ENCODE data around the gene PRKG1. TPM values are rescaled to one million over a fixed set of nuclear protein-coding genes. Genes with fewer than 3 reads are reported as not detected.

Gene PRKG1
- 1.1 TPM for polyA plus RNA-seq (2012; ENCODE audit: insufficient read length, low read depth)

DNA sequence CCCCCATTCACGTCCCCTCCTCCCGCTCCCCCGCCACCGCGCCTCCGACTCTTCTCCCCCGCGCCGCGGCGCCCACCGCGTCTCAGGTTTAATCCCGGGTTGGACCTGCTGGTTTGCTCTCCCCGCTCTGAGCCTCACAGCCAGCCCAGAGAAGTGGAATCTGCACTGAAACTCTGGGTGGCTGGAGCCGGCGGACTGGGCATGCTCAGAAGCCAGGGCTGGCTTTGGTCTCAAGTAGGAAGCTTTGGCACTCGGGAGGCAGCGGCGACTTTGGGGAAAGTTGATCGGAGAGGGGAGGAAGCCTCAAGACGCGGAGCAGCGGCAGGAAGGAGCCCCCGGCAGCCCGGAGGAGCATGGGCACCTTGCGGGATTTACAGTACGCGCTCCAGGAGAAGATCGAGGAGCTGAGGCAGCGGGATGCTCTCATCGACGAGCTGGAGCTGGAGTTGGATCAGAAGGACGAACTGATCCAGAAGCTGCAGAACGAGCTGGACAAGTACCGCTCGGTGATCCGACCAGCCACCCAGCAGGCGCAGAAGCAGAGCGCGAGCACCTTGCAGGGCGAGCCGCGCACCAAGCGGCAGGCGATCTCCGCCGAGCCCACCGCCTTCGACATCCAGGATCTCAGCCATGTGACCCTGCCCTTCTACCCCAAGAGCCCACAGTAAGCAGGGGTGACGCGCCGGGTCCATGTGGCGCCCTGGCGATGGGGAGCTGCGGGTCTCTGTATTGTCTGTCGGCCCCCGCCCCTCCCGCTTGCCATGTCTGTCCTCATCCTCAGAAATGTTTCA lies at the start of gene PRKG1:
Gene PRKG1 (plus strand): TSS at position 250 of the 791 bp plus-strand sequence.
- TF ChIP-seq FOXP2 (optimal IDR thresholded peaks at IDR 0.05; ENCODE audit: borderline replicate concordance, extremely low read depth, extremely low read length, insufficient read depth) = no peak
- no peak for TF ChIP-seq TAF1 (IDR thresholded peaks at IDR 0.05; ENCODE audit: borderline replicate concordance, insufficient read depth, low read length)
- TF ChIP-seq SIN3A (IDR thresholded peaks at IDR 0.05; ENCODE audit: borderline replicate concordance, insufficient read depth, low read length) = no peak
- TF ChIP-seq REST (IDR thresholded peaks at IDR 0.05; ENCODE audit: insufficient read depth in 1 of 2, low read depth in 2 of 2, low read length in 2 of 2) = no peak
- no peak for TF ChIP-seq POLR2AphosphoS5 (IDR thresholded peaks at IDR 0.05; ENCODE audit: low read depth, low read length)

- TF ChIP-seq REST (IDR thresholded peaks at IDR 0.05; ENCODE audit: insufficient read depth in 1 of 2, low read depth in 2 of 2, low read length in 2 of 2) = no peak
- no peak for TF ChIP-seq SIN3A (IDR thresholded peaks at IDR 0.05; ENCODE audit: borderline replicate concordance, insufficient read depth, low read length)
- no peak for TF ChIP-seq FOXP2 (optimal IDR thresholded peaks at IDR 0.05; ENCODE audit: borderline replicate concordance, extremely low read depth, extremely low read length, insufficient read depth)
- no peak for TF ChIP-seq POLR2AphosphoS5 (IDR thresholded peaks at IDR 0.05; ENCODE audit: low read depth, low read length)
- no peak for TF ChIP-seq TAF1 (IDR thresholded peaks at IDR 0.05; ENCODE audit: borderline replicate concordance, insufficient read depth, low read length)
Observed at GRCh38 chr10:51028420-51028819, 45.9 kb upstream of the PRKG1 start.

- TF ChIP-seq FOXP2 (optimal IDR thresholded peaks at IDR 0.05; ENCODE audit: borderline replicate concordance, extremely low read depth, extremely low read length, insufficient read depth) = no peak
- TF ChIP-seq POLR2AphosphoS5 (IDR thresholded peaks at IDR 0.05; ENCODE audit: low read depth, low read length) = no peak
- TF ChIP-seq TAF1 (IDR thresholded peaks at IDR 0.05; ENCODE audit: borderline replicate concordance, insufficient read depth, low read length) = no peak
- no peak for TF ChIP-seq SIN3A (IDR thresholded peaks at IDR 0.05; ENCODE audit: borderline replicate concordance, insufficient read depth, low read length)
- TF ChIP-seq REST (IDR thresholded peaks at IDR 0.05; ENCODE audit: insufficient read depth in 1 of 2, low read depth in 2 of 2, low read length in 2 of 2) = no peak
Observed at GRCh38 chr10:51029172-51029641, 45.1 kb upstream of the PRKG1 start.

- no peak for TF ChIP-seq TAF1 (IDR thresholded peaks at IDR 0.05; ENCODE audit: borderline replicate concordance, insufficient read depth, low read length)
- TF ChIP-seq FOXP2 (optimal IDR thresholded peaks at IDR 0.05; ENCODE audit: borderline replicate concordance, extremely low read depth, extremely low read length, insufficient read depth) = no peak
- TF ChIP-seq SIN3A (IDR thresholded peaks at IDR 0.05; ENCODE audit: borderline replicate concordance, insufficient read depth, low read length) = no peak
- TF ChIP-seq POLR2AphosphoS5 (IDR thresholded peaks at IDR 0.05; ENCODE audit: low read depth, low read length) = no peak
- TF ChIP-seq REST (IDR thresholded peaks at IDR 0.05; ENCODE audit: insufficient read depth in 1 of 2, low read depth in 2 of 2, low read length in 2 of 2) = no peak
Observed at GRCh38 chr10:51030480-51030879, 43.8 kb upstream of the PRKG1 start.
